NCI-H460 (cell line): ENCODE data around the gene ZNF787. TPM values are rescaled to one million over a fixed set of nuclear protein-coding genes. Genes with fewer than 3 reads are reported as not detected.

Source experiments
- DNase-seq: peaks from one replicate; pipeline ENCODE4 v3.0.0-alpha.2; 2016; ENCODE audit warnings: low read depth; ENCODE audit errors: extremely low read depth
- total RNA-seq: library from RNA; depleted of rRNA; stranded (reverse); fragments of >200 nt; shearing (Covaris generic); gene quantifications from 2 replicates; pipeline ENCODE4 v1.2.3, GENCODE V29; 2014

ZNF787 gene
- total RNA-seq, 1 experiment from 2014 or later, result 26.8 TPM

GRCh38 chr19:56144831-56145230 lies 23.7 kb upstream of the ZNF787 start:
- DNase-seq, result no peak

- DNase-seq, result no peak
Measured at GRCh38 chr19:56144376-56144775, 23.3 kb upstream of the ZNF787 start.

GRCh38 chr19:56142897-56143434 lies 21.9 kb upstream of the ZNF787 start:
- DNase-seq, result no peak

GRCh38 chr19:56142087-56142787 lies 21.1 kb upstream of the ZNF787 start:
- DNase-seq, result no peak

- no peak for DNase-seq
Measured at GRCh38 chr19:56141417-56141993, 20.4 kb upstream of the ZNF787 start.

- peak; percentile 96 for DNase-seq
Measured at GRCh38 chr19:56140583-56141416, 19.7 kb upstream of the ZNF787 start, which contains the start of gene ZNF444. Gene ZNF444 (plus strand): TSS chr19:56141287. CDS start chr19:56146912, 5,625 bp downstream.

GRCh38 chr19:56139847-56140582 lies 18.9 kb upstream of the ZNF787 start:
- DNase-seq, result no peak

- DNase-seq, result no peak
Measured at GRCh38 chr19:56138069-56138468, 17.0 kb upstream of the ZNF787 start.

GRCh38 chr19:56137405-56137804 lies 16.3 kb upstream of the ZNF787 start:
- no peak for DNase-seq

- DNase-seq, result no peak
Measured at GRCh38 chr19:56136362-56136761, 15.3 kb upstream of the ZNF787 start.

- DNase-seq, result no peak
Measured at GRCh38 chr19:56134654-56134921, 13.5 kb upstream of the ZNF787 start.

GRCh38 chr19:56133858-56134653 lies 13.0 kb upstream of the ZNF787 start:
- DNase-seq, result no peak

- no peak for DNase-seq
Measured at GRCh38 chr19:56132316-56132822, 11.3 kb upstream of the ZNF787 start.

- no peak for DNase-seq
Measured at GRCh38 chr19:56131651-56132050, 10.6 kb upstream of the ZNF787 start.

- DNase-seq, result no peak
Measured at GRCh38 chr19:56130006-56130405, 8.9 kb upstream of the ZNF787 start.

GRCh38 chr19:56126983-56127780 lies 6.1 kb upstream of the ZNF787 start:
- DNase-seq, result no peak

GRCh38 chr19:56125806-56126590 lies 4.9 kb upstream of the ZNF787 start:
- DNase-seq, result no peak

- no peak for DNase-seq
Measured at GRCh38 chr19:56124578-56124977, 3.5 kb upstream of the ZNF787 start.
